ENCODE results near the gene KCNIP3.

DNA sequence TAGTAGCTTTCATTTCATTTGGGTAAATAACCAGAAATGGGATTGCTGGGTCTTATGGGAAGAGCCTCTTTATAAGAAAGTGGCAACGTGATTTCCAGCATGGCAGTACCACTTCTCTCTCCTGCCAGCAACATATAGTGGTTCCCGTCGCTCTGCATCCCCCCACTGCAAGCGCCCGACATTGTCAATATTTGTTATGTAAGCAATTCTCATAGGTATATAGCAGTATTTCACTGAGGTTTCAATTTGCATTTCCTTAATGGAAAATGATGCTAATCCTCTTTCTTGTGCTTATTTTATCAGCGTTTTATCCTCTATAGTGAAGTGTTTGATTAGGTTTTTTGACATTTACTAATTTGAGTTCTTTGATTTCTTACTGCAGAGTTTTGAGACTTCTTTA, 69.4 kb downstream of the KCNIP3 start:
- TF ChIP-seq, protein P1, sequence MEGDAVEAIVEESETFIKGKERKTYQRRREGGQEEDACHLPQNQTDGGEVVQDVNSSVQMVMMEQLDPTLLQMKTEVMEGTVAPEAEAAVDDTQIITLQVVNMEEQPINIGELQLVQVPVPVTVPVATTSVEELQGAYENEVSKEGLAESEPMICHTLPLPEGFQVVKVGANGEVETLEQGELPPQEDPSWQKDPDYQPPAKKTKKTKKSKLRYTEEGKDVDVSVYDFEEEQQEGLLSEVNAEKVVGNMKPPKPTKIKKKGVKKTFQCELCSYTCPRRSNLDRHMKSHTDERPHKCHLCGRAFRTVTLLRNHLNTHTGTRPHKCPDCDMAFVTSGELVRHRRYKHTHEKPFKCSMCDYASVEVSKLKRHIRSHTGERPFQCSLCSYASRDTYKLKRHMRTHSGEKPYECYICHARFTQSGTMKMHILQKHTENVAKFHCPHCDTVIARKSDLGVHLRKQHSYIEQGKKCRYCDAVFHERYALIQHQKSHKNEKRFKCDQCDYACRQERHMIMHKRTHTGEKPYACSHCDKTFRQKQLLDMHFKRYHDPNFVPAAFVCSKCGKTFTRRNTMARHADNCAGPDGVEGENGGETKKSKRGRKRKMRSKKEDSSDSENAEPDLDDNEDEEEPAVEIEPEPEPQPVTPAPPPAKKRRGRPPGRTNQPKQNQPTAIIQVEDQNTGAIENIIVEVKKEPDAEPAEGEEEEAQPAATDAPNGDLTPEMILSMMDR (IDR thresholded peaks at IDR 0.05; ENCODE audit: insufficient read depth, low read depth, low read length), result no peak
- no peak for TF ChIP-seq EZH2 (IDR thresholded peaks at IDR 0.05; ENCODE audit: insufficient read depth, low read length)

Measured in astrocyte (in vitro differentiated cells and primary cell).